ENCODE data around the gene UGT1A8.
"Not testable (repeated sequence)": the region's sequence is repeated elsewhere in the genome, so short reads cannot be mapped to it uniquely, and the experiment has no call there.

UGT1A8 gene

DNA sequence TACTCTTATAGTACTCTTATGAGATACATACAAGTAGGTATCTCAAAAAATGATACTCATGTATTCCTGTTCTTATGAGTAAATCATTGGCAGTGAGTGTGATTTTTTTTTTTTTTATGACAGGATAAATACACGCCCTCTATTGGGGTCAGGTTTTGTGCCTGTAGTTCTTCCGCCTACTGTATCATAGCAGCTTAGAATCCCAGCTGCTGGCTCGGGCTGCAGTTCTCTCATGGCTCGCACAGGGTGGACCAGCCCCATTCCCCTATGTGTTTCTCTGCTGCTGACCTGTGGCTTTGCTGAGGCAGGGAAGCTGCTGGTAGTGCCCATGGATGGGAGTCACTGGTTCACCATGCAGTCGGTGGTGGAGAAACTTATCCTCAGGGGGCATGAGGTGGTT lies at the start of gene UGT1A8:
Gene UGT1A8, plus strand, starts transcription at position 158 of the 400 bp plus-strand sequence. Its CDS starts 75 bp downstream, at position 233.
- not testable (repeated sequence) for DNase-seq (ENCODE audit: low read depth, low spot score)

DNA sequence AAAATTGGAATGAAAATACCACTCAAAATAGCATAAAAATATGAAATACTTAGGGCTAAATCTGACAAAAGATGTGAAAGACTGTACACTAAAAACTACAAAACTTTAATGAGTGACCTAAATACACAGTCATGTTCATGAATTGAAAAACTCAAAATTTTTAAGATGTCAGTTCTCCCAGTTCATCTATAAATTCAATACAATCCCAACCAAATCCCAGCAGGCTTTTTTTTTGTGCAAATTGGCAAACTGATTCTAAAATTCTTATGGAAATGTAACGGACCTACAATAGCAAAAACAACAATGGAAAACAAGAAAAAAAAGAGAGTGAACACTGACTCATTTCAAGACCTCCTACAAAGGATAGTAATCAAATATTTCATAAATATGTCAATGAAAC lies 46.4 kb upstream of the UGT1A8 start:
- no peak for DNase-seq (ENCODE audit: low read depth, low spot score)

DNA sequence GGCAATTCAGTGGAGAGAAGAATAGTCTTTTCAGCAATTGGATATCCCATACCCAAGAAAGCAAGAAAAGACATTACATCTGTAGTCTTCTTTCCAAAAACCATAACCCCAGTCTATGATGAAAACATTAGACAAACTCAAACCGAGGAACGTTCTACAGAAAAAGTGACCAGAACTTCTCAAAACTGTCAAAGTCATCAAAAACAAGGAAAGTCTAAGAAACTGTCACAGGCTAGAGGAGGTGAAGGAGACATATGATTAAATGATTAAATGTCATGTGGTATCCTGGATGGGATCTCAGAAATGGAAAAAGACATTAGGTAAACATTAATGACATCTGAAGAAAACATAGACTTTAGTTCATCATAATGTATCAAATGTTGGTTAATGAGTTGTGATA lies 46.0 kb upstream of the UGT1A8 start:
- no peak for DNase-seq (ENCODE audit: low read depth, low spot score)

DNA sequence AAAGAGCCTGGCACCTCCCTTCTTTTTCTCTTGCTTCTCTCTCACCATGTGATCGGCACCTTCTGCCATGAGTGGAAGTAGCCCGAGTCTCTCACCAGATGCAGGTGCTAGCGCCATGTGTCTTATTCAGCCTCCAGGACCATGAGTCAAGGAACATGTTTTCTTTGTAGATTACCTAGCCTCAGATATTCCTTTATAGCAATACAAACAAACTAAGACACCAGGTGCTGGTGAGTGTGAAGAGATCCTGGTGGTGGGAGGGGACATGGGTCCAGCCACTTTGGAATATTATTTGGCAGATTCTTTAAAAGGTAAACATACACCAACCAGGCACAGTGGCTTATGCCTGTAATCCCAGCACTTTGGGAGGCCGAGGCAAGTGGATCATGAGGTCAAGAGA lies 45.0 kb upstream of the UGT1A8 start:
- no peak for DNase-seq (ENCODE audit: low read depth, low spot score)

DNA sequence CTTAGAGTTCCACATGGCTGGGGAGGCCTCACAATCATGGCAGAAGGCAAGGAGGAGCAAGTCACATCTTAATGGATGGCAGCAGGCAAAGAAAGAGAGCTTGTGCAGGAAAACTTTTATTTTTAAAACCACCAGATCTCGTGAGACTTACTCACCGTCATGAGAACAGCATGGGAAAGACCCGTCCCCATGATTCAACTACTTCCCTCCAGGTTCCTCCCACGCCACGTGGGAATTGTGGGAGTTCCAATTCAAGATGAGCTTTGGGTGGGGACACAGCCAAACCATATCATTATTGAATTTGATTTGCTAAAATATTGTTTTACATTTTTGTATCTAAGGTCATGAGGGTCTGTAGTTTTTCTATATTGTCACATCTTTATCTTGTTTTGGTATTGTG lies 40.1 kb upstream of the UGT1A8 start:
- not testable (repeated sequence) for DNase-seq (ENCODE audit: low read depth, low spot score)

DNA sequence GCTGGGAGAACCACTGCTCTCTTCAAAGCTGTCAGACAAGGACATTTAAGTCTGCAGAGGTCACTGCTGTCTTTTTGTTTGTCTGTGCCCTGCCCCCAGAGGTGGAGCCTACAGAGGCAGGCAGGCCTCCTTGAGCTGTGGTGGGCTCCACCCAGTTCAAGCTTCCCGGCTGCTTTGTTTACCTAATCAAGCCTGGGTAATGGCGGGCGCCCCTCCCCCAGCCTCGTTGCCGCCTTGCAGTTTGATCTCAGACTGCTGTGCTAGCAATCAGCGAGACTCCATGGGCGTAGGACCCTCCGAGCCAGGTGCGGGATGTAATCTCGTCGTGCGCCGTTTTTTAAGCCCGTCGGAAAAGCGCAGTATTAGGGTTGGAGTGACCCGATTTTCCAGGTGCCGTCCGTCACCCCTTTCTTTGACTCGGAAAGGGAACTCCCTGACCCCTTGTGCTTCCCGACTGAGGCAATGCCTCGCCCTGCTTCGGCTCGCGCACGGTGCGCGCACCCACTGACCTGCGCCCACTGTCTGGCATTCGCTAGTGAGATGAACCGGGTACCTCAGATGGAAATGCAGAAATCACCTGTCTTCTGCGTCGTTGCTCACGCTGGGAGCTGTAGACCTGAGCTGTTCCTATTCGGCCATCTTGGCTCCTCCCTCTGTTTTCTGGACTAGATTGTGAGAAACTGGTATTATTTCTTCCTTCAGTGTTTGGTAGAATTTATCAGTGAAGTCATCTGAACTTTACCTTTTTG lies 34.0 kb upstream of the UGT1A8 start:
- DNase-seq (ENCODE audit: low read depth, low spot score) = not testable (repeated sequence)

DNA sequence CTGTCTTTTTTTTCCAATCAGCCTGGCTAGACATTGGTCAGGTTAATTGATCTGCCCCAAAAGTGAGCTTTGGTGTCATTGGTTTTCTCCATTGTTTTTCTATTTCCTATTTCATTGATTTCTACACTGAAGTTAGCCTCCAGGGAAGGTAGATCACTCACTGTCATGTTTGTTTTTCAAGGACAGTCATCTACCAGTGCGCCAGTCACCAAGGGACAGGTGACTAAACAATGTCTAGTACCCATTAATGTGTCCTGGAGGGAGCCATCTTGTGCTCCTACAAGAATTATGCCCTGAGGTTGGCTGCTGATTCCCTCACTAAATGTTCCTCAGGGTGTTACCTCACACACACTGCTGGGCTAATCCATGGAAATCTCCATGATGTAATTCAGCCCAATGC lies 33.2 kb upstream of the UGT1A8 start:
- DNase-seq (ENCODE audit: low read depth, low spot score) = no peak

DNA sequence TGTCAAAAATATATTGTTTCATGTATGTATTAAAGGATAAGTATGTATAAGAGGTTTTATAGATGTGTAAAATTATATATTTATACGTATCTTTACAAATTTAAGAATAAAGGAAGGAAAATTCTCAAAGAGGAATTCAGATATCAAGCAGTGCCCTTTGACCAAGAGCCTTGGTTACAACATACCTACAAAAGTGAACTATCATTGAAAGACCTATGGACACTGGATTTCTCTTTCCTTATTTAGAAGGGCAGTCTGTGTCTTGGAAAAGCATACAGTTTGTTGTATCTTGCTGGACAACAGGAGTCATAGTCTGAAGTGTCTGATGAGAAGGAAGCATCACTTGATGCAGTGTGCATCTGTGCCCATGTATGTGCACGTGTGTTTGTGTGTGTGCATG lies 29.0 kb upstream of the UGT1A8 start:
- no peak for DNase-seq (ENCODE audit: low read depth, low spot score)

DNA sequence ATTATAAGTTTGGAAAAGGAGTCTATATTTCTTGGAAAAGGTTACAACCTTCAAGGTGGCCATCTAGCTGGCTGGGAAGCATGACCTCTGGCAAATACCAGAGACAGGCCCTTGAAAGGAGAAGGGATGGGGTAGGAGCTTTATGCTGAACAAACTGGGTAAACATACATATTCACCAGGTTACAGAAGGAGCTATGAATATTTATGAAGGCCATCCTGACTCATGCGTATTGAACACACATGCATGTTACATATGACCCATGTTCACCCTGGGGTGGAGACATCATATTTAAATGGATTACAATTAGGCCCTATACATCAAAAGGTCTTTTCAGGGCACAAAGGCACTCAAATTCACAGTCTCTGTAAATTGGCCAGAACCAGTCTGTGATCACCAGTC lies 24.7 kb upstream of the UGT1A8 start:
- DNase-seq (ENCODE audit: low read depth, low spot score) = not testable (repeated sequence)

DNA sequence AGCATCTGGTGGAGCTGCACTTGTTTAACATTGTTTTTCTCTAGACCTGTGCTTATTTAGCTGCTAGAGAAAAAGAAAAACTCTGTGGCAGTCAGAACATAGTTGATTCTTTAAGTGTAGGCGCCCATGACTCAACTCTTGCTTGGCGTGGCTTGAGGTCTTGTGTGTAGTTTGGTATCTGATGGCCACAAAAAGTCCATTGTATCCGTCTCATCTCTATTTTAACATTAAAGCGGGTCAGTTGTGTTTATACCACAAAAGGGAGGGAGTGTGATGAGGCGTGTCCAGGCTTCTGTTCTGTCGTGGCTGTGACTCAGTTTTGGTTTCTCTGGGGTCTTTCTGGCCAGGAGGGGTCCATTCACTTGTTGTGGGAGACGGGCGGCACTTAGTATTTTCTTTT lies 24.2 kb upstream of the UGT1A8 start:
- DNase-seq (ENCODE audit: low read depth, low spot score) = no peak

DNA sequence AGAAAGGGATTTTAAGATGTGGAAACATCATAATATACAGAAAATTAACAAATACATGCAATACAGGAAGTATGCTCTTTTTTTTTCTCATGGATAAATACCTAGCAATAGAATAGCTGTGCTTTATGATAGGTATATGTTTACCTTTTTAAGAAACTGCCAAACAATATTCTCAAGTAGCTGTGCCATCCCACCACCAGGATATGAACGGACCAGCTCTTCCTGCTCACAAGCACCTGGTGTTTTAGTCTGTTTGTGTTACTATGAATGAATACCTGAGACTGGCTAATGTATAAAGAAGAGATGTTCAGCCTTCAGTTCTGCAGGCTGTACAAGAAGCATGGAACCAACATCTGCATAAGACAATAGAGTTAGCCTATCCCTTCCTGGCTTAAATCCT lies 19.9 kb upstream of the UGT1A8 start:
- DNase-seq (ENCODE audit: low read depth, low spot score) = no peak

DNA sequence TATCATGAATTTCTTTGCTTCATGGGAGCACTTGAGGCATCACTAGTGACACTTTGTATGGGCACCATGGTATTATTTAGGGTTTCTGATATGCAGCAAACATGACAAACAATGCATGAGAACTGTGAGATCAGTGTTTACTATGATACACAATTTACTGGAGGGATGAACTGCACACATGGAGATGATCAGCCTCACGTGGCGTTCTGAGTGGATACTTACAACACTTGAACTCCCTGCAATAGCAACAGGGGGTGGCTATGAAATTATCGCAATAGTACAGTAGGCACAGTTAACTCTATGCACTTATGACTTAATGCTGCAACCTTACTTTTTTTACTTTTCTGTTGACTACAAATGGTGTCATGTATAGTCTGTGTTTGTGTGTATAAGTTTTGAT lies 18.5 kb upstream of the UGT1A8 start:
- no peak for DNase-seq (ENCODE audit: low read depth, low spot score)

DNA sequence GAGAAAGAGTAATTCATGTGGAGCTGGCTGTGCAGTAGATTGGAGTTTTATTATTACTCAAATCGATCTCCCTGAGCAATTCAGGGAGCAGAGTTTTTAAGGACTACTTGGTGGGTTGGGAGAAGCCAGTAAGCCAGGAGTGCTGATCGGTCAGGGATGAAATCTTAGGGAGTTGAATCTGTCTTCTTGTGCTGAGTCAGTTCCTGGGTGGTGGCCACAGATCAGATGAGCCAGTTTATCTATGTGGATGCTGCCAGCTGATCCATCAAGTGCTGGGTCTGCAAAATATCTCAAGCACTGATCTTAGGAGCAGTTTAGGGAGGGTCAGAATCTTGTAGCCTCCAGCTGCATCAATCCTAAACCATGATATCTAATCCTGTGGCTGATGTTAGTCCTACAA lies 17.0 kb upstream of the UGT1A8 start:
- no peak for DNase-seq (ENCODE audit: low read depth, low spot score)

DNA sequence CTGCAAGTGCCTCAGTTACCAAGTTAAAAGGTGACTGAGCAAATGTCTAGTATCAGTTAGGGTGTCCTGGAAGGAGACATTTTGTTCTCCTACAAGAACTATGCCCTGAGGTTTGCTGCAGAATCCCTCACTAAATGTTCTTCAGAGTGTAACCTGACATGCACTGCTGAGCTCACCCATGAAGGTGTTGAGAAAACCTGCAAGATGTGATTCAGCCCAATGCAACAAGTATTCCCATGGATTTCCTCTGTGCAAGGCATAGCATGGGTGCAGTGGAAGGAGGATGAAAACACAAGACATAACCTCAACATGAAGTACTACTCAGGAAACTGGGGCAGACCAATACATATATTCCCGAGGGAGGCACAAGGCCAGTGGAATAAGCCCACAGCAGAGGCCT lies 15.4 kb upstream of the UGT1A8 start:
- DNase-seq (ENCODE audit: low read depth, low spot score) = no peak

DNA sequence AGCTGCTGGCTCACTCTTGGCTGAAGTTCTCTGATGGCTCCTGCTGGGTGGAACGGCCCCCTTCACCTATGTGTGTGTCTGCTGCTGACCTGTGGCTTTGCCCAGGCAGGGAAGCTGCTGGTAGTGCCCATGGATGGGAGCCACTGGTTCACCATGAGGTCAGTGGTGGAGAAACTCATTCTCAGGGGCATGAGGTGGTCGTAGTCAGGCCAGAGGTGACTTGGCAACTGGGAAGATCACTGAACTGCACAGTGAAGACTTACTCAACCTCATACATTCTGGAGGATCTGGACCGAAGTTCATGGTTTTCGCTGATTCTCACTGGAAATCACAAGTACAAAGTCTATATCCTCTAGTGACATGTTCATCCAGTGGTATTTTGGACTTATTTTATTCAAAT lies 13.9 kb upstream of the UGT1A8 start:
- no peak for DNase-seq (ENCODE audit: low read depth, low spot score)

DNA sequence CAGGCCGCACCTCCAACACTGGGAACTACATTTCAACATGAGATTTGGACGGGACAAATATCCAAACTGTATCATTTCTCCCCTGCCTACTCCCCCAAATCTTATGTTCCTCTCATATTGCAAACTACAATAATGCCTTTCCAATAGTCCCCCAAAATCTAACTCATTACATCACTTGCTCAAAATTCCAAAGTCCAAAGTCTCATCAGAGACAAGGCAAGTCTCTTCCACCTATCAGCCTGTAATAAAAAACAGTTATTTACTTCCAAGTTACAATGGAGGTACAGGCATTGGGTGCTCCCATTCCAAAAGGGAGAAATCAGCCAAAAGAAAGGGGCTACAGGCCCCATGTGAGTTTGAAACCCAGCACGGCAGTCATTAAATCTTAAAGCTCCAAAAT lies 12.6 kb upstream of the UGT1A8 start:
- no peak for DNase-seq (ENCODE audit: low read depth, low spot score)

DNA sequence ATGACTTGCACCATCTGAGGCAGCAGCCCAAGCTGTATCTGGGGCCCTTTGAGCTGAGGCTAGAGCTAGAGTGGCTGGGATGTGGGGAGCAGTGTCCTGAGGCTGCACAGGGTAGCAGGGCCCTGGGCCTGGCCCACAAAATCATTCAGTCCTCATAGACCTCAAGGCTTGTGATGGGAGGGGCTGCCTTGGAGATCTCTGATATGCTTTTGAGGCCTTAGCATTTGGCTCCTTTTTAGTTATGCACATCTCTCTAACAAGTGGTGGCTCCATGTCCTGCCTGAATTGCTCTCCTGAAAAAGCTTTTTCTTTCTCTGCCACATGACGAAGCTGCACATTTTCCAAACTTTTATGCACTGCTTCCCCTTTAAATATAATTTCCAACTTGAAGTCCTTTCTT lies 11.8 kb upstream of the UGT1A8 start:
- no peak for DNase-seq (ENCODE audit: low read depth, low spot score)

DNA sequence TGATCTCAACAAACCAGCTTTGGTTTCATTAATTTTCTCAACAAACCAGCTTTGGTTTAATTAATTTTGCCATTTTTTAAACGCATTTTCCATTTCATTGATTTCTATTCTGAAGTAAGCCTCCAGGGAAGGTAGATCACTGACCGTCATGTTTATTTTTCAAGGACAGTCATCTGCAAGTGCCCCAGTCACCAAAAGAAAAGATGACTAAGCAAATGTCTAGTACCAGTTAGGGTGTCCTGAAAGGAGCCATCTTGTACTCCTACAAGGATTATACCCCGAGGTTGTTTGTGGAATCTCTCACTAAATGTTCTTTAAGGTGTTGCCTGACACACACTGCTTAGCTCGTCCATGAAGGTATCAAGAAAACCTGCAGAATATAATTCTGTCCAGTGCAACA lies 6.1 kb upstream of the UGT1A8 start:
- no peak for DNase-seq (ENCODE audit: low read depth, low spot score)

DNA sequence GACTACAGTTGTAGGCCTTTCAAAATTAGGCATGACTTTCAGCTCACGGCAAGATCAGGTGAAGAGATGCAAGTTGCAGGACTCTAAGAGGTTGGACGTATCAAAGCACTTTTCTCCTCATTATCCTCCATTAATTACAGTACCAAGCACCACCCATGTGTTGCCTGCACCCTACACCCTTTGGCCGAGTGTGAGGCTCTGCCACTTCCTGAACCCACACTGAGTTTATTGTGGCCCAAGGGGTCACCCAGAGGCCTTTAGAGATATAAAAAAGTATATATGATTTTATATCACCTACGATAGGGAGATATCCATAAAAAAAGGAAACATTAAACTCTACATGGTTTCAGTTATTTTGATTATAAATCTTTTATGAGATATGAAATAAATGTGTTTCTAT lies 2.8 kb downstream of the UGT1A8 start:
- DNase-seq (ENCODE audit: low read depth, low spot score) = no peak

DNA sequence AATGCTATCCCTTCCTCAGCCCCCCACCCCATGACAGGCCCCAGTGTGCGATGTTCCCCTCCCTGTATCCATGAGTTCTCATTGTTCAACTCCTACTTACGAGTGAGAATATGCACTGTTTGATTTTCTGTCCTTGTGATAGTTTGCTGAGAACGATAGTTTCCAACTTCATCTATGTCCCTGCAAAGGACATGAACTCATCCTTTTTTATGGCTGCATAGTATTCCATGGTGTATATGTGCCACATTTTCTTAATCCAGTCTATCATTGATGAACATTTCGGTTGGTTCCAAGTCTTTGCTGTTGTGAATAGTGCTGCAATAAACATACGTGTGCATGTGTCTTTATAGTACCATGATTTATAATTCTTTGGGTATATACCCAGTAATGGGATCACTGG lies 4.4 kb downstream of the UGT1A8 start:
- not testable (repeated sequence) for DNase-seq (ENCODE audit: low read depth, low spot score)

DNA sequence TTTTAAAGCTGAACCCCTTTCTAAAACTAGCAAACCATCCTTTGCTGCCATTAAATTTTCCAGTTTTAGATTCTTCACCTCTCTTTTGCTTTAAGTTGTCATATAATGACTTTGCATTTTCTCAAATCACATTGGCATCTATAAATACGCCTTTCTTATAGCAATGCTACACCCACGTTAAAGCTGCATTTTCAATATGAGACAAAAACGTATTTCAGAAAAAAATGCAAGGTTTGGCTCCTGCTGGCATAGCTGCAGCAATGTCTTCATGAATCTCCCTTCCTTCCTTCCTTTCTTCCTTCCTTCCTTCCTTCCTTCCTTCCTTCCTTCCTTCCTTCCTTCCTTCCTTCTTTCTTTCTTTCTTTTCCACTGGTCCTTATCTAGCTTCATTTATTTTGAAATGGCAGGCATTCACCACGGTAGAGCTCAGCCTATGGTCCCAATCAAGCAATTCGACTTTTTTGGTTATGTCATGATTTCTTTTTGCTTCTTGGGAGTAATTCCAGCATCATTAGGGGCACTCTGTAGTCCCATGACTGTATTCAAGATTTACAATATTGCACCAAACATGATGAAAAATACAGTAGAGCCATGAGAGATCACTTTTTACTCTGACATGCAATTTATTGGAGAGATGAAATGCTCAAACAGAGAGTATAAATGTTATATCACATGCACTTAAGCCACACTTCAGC lies 10.0 kb downstream of the UGT1A8 start:
- no peak for DNase-seq (ENCODE audit: low read depth, low spot score)

DNA sequence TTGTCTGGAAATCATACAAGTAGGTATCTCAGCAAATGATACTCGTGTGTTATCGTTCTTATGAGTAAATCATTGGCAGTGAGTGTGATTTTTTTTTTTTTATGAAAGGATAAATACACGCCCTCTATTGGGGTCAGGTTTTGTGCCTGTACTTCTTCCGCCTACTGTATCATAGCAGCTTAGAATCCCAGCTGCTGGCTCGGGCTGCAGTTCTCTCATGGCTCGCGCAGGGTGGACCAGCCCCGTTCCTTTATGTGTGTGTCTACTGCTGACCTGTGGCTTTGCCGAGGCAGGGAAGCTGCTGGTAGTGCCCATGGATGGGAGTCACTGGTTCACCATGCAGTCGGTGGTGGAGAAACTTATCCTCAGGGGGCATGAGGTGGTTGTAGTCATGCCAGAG lies 18.9 kb downstream of the UGT1A8 start, which contains the start of gene UGT1A10:
Gene UGT1A10, plus strand, starts transcription at position 143 of the 400 bp plus-strand sequence. Its CDS starts 75 bp downstream, at position 218.
- DNase-seq (ENCODE audit: low read depth, low spot score) = not testable (repeated sequence)

DNA sequence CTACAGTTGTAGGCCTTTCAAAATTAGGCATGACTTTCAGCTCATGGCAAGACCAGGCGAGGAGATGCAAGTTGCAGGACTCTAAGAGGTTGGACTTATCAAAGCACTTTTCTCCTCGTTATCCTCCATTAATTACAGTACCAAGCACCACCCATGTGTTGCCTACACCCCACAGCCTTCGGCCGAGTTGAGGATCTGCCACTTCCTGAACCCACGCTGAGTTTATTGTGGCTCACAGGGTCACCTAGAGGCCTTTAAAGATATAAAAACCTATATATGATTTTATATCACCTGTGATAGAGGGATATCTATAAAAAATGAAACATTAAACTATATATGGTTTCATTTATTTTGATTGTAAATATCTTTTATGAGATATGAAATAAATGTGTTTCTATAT lies 21.4 kb downstream of the UGT1A8 start:
- DNase-seq (ENCODE audit: low read depth, low spot score) = no peak

All from astrocyte of the hippocampus (primary cell).